ENCODE measurements around the gene SUSD1.

DNA sequence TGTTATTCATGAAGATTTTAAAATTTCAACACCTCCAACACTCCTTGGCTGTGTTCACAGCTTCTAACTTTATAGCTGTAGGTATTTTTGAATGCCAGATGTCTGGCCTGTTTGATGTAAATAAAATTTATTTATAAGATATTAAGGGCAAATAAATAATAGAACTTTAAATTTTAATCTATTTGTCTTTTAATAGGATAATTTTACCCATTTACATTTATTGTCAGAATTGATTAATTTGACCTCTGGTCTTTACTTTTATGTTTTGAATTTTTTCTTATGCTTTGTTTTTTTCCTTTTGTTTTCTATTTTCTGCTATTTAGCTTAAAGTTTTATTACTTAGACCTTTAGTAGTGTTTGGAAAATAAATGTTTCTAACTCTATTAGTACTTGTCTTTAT, 183.9 kb downstream of the SUSD1 start:
- TF ChIP-seq, protein P1, sequence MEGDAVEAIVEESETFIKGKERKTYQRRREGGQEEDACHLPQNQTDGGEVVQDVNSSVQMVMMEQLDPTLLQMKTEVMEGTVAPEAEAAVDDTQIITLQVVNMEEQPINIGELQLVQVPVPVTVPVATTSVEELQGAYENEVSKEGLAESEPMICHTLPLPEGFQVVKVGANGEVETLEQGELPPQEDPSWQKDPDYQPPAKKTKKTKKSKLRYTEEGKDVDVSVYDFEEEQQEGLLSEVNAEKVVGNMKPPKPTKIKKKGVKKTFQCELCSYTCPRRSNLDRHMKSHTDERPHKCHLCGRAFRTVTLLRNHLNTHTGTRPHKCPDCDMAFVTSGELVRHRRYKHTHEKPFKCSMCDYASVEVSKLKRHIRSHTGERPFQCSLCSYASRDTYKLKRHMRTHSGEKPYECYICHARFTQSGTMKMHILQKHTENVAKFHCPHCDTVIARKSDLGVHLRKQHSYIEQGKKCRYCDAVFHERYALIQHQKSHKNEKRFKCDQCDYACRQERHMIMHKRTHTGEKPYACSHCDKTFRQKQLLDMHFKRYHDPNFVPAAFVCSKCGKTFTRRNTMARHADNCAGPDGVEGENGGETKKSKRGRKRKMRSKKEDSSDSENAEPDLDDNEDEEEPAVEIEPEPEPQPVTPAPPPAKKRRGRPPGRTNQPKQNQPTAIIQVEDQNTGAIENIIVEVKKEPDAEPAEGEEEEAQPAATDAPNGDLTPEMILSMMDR (IDR thresholded peaks at IDR 0.05): no peak
- TF ChIP-seq POLR2A (IDR thresholded peaks at IDR 0.05): no peak

All from lower leg skin (tissue), 3 donors.